Eye (tissue), 1 donor: ENCODE measurements around the gene LIPA.
"Not testable (repeated sequence)": the region's sequence is repeated elsewhere in the genome, so short reads cannot be mapped to it uniquely, and the experiment has no call there.

Experiments
- DNase-seq: peaks from one replicate; pipeline ENCODE4 v3.0.0-alpha.2; 2015

Gene LIPA

DNA sequence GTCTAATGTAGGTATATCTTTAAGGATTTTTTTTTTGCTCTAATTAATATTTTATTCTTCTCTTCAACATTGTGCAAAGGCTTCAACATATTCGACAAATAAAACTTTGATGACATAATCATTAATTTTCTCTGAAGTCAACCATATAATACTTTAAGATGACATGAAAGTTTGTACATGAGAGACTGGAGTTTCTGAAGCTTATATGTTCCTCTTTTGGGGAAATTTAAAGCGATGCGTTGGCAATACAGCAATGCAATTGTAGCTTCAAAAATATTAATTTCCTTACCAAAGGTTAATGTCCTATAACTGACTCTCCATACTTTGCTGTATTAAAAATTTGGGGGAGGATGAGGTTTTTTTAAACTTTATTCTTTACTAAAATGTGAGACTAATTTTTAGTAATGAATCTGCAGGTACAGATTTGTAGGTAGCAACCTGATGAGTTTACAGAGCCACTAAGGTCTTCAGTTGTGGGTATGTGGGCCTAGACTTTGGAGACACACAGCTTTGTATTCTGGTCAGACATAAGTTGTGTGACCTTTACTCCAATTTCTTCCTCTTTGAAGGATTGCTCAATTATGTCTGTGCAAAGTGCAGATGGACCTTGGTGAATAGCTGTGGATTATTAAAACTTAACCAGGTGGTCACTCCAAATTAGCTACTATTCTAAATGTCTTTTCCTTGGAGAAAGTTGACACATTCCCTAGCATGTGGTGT lies 18.0 kb upstream of the LIPA start:
- DNase-seq = no peak

DNA sequence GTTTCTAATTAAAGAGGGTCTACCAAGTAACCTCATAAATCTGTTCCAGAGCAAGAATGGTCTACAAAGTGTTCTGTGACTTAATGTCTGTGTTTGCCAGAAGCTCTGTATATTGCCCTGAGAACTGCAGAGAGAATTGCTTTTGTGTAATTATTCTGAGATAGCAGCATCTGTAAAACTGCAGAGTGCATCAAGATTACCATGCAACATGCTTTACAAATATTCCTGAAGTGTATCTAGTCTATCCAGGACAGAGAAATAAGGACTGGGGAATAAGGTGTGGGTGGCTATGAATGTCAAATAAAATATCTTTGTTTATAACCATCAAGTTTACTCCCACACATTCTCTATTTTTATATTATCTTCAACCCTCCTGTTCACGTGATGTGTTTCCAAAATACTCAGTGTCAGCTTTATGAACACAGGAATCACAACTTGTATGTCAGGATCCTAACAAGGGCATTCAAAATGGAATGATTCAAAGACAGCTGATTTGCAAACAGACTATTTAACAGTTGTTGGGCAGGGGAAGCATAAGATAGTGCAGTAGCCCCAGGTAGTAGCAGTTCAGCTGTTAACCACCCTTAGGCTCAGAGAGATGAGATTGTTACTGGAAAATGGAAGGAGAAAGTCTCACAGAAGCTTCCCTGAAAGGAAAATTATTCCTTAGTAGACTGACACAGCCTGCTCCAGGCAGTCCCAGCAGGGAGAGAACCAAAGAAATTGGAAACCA lies 15.3 kb upstream of the LIPA start:
- no peak for DNase-seq

DNA sequence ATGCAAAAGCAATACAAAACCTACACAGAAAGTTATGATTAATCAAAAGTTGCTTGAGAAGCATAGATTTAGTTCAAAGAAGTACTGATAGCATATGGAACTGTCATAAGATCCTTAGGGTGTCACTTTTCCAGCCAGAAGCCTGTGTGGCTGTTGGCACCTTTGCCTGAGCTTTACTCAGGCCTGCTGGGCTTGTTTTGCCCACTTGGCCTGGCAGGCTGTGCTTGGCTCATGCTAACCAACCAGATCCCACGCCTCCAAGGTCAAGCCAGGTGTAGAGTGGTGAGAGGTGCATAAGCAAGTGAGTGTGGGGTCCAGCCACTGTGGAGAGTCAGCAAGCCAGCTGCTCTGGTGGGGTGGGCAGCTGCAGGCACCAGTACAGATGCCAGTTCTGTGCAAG lies 12.0 kb upstream of the LIPA start:
- DNase-seq = no peak

DNA sequence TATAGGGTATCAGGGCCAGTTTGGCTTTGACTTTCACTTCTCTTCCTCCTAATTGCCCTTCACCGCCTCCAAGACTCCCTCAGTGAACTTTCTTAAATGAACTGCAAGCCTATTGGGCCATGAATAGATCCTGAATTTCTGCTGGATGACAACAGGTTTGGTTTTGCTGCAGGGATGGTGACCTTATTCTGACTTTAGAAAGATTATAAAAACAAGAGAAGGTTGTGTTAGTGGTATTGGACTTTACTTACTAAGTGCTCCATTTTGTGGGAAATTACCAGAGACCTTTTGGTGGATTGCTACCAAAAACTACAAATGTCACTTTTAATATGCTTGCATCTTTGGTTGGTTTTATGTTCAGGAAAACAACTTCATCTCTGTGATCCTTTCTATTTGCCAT lies 11.5 kb upstream of the LIPA start:
- DNase-seq = no peak

DNA sequence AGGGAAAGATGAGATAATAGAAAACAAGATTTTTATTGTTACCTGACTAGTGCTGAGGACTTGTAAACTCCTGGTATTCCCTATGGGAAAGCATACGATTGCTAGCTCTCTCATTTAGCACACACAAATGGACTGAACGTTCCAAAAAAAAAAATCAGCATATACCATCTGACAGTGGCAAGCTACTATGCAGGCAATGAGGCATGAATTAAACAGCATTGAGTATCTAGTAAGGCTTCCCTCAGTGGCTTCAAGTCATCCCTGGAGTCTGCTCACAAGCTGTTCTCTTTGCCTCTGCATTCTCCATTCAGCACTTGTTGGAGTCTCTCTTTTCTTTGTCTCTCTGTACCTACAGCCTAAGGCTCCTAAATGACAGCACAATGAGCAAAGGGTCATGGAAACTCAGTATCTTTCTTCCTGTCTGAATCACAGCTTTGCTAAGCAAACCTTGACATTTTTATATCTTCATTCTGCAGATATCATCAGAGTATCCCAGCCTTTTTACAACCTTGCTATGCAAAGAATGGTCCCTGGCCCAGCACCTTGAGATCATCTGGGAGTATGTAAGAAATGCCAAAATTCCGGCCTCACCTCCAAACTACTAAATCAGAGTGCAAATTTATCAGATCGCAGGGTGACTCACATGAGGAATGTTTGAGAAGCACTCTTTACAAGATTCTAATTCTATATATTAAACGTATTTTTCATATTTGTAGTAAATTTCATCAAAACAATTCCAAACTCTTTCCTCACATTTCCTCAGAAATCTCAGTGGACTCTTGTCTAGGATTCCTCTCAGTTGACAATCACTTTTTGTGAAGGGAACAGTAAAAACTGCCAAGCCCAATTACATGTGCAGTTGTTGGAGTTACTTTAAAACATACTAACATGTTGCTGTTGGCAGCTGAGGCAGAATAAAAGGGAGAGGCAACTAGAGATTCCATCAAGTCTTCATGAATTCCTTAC lies 10.8 kb upstream of the LIPA start:
- peak; percentile 31 for DNase-seq

DNA sequence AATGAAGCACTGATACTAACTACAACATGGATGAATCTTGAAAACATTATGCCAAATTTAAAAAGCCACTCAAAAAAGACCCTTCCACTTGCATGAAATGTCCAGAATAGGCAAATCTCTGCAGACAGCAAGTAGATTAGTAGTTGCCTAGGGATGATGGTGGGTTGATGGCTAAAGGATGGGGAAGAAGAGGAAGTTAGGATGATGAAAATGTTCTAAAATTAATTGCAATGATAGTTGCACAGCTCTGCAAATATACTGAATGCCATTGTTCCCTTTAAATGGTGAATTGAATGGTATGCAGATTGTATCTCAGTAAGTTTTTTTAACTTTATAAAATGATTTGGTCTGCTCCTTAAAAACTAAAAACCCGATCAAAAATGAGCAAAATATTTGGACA lies 7.3 kb upstream of the LIPA start:
- DNase-seq = no peak

DNA sequence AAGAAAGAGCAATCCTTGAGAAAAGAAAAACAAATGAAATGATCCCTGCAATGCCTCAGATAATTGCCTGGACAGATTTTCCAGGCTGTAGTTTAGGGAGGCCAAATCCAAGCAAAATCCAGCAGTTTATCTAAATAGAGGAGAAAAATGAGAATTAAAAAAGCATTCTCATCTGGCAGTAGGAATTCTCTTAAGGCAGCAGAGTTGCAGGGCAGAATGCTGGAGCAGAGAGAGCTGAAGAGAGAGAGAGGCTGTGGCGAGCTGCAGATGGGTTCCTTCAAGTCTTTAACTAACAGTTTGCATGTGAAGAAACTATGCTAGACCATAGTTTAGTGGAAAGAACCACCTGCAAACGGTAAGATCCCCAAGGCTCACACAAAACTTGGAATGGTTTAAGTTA lies 6.0 kb upstream of the LIPA start:
- DNase-seq = no peak

DNA sequence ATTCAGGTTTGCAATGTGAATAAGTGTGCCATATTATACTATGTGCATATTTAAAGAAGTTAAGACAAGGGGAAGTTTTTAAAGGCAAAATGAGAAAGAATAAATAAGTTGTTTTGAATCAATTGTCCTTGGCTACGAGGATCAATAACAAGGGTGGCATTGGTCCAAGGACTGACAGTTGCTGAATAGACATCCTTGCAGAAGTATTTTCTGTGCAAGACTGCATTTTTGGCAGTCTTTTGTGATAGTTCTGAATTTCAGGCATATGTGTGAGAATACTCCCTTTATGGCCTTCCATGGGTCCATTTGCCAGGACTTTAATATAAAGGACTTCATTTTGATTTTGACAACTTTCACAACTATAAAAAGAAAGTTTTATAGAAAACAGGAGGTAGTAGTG lies 5.4 kb upstream of the LIPA start:
- no peak for DNase-seq

DNA sequence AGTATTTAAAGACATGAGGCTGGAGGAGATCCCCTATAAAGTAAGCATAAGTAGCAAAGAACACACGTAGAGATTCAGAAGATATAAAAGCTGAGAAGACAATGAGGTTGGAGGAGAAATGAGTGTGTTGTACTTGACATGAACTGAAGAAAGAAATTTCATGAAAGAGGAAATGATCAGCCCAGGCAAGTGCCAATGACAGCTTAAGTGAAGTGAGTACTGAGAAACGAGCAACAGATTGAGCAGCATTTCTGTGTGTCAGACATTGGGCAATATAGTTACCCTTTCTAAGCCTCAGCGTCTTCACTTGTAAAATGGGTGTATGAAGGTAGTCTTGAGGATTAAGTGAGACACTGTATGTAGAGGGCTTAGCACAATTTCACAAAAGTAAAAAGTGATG lies 4.8 kb upstream of the LIPA start:
- DNase-seq = no peak

DNA sequence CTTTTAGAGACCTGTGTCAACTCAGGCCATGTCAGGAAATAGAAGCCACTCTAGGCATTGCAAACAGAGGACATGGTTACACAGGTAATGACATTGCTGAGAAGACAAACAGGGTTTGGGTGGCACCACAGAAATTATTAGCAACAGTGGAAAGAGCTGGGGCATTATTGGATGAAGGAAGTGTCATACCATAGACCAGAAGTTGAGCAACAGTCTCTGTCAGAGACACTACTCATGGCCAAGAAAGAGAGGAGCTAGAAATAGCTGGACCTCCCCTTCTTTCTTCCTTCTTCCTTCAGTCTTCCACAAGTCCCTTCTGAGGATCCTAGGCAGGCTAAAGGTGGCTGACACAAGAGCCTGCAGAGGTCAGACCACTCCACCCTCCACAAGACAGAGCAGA lies 4.2 kb upstream of the LIPA start:
- DNase-seq = no peak

DNA sequence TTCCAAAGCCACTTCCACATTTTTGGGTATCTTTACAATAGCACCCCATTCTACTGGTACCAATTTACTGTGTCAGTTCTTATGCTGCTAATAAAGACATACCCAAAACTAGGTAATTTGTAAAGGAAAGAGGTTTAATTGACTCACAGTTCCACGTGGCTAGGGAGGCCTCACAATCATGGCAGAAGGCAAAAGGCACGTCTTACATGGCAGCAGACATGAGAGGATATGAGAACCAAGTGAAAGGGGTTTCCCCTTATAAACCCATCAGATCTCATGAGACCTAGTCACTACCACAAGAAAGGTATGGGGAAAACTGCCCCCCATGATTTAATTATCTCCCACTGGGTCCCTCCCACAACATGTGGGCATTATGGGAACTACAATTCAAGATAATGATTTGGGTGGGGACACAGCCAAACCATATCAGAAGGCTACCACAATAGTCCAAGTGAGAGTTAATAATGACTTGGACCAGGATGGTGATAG lies 3.6 kb upstream of the LIPA start:
- not testable (repeated sequence) for DNase-seq

DNA sequence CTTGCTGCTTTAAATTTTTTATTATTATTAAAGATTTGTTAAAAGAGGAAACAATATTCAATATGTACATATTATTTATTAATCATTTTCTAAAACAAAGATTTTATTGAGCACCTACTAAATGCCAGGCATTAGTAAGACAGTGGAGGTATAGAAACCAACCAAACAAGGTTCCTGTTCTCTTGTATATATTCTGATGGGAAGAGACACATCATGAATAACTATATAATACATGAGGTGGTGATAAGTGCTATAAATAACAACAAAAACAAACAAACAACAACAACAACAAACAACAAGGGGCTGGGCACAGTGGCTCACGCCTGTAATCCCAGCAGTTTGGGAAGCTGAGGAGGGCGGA lies 630 bp upstream of the LIPA start:
- no peak for DNase-seq

DNA sequence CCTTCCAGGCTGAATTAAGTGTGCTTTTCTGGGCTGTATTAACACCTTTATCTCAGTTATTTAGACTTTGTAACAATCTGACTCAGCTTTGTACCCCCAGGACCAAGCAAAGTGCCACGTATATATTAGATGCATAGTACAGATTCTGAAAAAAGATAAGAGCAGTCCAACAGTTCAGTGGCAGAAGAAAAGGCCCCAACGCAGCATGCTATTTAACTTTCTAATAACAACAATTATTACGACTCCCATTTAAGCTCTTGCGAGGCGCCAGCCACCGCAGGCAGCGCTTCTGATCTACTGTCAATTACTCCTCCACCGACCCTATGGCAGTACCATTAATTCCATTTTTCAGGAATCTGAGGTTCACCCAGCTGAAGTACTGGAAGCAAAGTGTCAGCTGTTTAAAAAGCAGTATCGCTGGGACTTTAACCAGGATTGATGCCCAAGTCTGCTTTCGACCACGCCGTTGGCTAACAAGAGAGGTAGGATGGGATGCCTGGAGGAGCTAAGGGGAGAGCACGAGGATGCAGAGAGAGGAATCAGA lies 638 bp downstream of the LIPA start:
- DNase-seq = no peak

DNA sequence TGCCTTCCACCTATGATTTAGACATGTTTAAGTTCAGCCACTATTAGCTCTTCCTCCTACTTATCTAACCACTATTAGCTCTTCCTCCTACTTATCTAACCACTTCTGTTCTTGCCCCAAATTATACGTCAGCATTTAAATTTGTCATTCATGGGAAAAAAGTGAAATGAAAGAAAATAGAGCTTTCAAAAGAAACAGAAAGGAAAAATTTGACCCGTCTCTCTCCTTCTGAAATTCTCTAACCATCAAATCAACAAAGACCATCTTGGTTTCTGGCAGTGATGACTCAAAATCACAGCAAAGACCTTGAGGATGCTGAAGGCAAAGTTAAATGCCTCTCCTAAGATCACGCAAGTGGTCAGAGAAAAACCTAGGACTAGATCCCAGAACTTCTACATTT lies 2.6 kb downstream of the LIPA start:
- DNase-seq = no peak

DNA sequence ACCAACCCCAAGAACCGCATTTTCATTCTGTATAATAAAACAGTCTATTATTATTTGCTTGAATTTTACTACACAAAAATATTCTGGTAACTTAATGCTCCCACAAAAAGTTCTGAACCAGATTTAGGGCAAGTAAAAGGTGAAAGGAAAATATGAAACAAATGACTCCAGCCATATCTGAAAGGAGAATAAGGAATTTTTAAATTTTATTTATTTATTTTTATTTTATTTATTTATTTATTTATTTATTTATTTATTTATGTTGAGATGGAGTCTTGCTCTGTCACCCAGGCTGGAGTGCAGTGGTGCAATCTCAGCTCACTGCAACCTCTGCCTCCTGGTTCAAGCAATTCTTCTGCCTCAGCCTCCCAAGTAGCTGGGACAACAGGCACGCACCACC lies 4.0 kb downstream of the LIPA start:
- DNase-seq = not testable (repeated sequence)

DNA sequence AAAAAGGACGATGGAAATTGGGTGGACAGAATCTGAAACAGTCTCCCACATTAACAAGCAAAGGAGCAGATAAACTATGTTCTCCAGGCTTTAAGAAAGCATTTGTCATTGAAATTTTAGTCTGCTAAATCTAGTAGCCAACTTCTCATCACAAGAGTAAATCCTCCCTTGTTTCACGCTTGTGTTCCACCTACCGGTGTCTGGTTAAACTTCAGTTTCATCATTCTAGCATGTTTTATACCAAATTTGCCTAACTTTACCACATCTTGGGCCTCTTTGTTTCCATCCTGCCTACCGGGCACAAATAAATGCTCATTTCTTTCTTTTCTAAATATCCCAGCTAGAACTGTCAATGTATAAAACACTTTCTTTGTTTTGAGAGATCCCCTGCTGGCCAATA lies 5.8 kb downstream of the LIPA start:
- DNase-seq = no peak

DNA sequence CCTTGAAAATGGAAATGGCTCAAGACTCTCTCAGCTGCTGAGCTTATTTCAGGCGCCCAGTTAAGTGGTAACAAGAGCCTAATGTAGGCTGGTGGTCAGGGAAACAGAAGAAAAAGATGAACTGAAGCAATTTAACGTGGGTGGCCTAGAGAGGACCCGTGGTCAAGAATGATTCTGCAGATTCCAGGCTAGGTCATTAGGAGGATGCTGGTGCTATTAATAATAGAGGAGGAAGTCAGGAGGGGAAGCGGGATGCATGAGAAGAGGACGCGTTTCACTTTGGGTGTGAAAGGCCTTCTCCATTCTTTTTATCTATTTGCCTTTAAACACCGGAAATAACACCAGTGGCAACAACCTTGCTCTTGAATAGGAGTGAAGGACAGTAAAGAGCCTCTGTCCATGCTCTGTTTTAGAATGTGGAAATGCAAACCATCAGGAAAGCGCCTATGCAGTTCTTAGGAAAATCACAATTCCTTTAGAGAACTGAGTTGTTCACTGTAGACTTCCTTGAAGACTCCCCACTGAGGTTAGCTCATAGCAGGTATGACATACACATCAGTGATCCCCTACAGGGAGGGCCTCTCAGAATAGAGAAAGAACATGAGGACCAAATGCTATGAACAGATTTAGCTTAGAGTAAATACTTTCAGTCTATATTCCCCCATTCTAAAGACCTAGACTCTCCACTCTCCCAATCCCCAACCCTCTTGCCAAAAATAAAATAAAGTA lies 8.6 kb downstream of the LIPA start:
- DNase-seq = no peak

DNA sequence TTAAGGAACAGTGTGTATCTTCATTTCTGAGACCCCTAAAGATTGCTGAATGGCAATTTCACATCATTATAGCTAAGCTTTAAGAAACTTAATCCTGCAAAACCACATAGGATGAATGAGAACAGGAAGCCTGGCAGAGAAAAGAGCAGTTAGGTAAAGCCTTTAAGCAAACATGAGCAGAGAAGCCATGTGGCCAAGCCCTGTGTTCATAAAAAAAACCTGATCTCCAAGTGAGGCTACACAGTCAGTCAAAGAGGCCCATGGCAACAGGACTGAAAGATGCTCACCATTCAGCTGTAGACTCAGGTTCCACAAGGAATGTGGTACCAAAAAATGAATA lies 9.3 kb downstream of the LIPA start:
- no peak for DNase-seq

DNA sequence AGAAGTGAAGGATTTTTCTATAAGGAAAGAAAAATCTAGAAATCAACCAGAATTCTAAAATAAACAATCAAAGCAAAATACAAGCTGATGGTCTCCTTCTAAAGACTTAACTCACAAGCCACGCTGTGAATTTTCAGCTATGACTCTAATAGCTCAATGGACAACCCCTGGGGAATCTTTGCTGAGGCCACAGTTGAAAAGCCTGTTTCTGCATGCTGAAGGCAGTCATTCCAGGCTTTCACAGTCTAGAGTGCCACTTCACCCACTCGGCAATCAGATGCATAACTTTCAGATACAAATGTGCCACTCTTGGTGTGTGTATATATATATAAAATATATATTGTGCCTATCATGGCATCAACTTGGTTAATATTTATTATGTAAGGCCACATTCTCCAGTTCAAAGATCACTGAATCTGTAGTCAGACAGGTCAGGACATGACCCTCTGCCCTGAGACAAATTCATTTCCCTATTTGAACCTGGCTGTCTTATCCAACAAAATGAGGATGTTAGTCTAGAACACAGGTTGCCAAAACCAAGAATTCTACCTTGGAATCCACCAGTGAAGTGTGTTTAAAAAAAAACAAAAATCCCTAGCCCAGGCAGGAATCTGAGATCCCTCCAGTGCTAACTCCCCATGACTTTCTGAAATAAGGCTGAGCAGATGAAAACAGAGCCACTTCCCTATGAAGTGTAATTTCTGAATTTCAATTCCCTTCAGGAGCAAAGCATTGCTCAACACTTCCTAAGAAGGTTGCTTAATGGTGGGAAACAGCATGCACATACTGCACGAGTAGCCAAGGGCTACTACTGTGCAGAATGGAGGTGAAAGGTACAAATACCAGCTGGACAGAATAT lies 9.9 kb downstream of the LIPA start:
- no peak for DNase-seq

DNA sequence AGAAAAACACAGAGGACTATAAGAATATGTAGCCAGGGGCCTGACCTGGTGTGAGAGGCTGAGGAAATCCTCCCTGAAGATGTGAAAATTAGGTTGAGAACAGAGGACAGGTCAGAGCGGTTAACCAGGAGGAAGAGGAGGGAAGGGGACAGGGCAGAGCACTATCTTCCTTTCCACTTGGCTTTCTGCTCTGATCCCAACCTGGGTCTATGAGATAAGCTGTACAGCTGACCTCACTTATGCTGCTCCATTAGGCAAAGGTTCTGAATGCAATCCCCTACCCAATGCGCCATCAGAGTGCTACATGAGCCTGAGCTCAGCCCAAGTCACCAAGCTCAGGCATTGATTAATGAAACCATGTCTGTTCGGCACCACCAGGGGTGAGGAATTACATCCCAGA lies 10.5 kb downstream of the LIPA start:
- no peak for DNase-seq

DNA sequence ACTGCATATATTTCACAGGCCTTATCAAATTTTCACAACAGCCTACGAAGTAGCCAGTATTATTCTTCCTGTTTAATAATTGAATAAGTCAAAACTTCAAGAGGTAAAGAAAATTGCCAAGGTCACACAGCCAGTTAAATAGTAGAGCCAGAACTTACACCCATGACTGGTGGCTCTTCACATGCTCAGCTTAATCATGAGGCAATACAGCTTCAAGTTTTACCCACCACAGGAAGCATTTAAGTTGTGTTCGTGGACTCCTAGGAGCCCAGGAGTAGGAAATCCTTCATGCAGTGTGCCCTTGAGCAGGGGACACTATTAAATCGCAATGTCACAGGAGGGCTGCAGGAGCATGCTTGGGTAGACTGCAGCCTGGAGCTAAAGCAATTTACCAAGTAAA lies 11.1 kb downstream of the LIPA start:
- DNase-seq = no peak
